IPS-15b (cell line): ENCODE results near the gene E2F2.

Experiments used
- H3K27me3 ChIP-seq: one replicate; pipeline ENCODE4 v1.6.1; 2013; ENCODE audit warnings: low read length; ENCODE audit not compliant: control insufficient read depth, insufficient read depth
- H3K36me3 ChIP-seq: one replicate; pipeline ENCODE4 v1.6.1; 2013; ENCODE audit warnings: low read length; ENCODE audit not compliant: control insufficient read depth, insufficient read depth
- H3K4me1 ChIP-seq: one replicate; pipeline ENCODE4 v1.6.1; 2013; ENCODE audit warnings: mild to moderate bottlenecking, low read length; ENCODE audit not compliant: control insufficient read depth, insufficient read depth
- H3K4me3 ChIP-seq: one replicate; pipeline ENCODE4 v1.5.1; 2013; ENCODE audit warnings: low read depth, low read length
- H3K9ac ChIP-seq: one replicate; pipeline ENCODE4 v1.6.1; 2013; ENCODE audit warnings: low read depth, mild to moderate bottlenecking, low read length
- H3K9me3 ChIP-seq: one replicate; pipeline ENCODE4 v1.6.1; 2013; ENCODE audit warnings: mild to moderate bottlenecking, low read length; ENCODE audit not compliant: control insufficient read depth, insufficient read depth

E2F2 gene

DNA sequence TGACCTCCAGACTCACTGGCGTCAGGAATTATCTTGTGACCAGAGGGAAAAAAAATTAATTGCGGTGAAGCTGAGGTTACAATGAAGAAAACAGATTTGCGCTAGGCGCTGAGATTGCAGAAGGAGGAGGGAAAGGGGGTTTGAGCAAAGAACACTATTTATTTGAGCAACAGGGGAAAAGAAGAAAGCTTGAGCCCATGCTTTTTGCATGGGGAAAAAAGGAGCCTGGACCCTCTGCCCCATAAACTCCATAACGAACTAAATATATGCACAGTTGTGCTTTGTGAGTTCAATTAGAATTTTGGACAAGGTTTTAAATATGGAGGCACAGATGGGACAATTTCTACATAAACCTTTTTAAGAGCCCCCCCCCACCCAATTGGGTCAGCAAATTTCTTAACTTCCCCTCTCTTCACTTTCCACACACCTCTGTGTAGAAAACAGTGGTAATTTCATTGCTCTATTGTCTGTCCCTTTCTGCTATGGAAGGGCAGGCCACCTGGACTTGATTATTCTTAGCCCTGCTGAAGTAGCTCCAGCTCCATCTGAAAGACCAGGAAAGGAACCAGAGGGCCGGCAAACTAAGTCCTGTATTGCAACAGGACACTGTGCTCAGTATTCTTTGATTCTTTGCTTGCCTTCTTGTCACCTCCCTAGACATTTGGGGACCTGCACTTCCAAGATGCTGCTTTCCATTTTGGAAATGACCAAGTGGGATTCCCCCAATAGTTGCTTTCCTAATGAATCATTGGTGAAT is 29.1 kb upstream of the E2F2 start:
- H3K9me3 ChIP-seq, result no peaks in the 10 kb centered on the region
- peak overlapping the region; percentile 28 for H3K9ac ChIP-seq
- no peaks in the 10 kb centered on the region for H3K36me3 ChIP-seq
- peak overlapping the region; percentile 65 for H3K4me3 ChIP-seq
- peaks cover 44% of the 10 kb centered on the region for H3K27me3 ChIP-seq
- H3K4me1 ChIP-seq, result peaks cover 41% of the 10 kb centered on the region

DNA sequence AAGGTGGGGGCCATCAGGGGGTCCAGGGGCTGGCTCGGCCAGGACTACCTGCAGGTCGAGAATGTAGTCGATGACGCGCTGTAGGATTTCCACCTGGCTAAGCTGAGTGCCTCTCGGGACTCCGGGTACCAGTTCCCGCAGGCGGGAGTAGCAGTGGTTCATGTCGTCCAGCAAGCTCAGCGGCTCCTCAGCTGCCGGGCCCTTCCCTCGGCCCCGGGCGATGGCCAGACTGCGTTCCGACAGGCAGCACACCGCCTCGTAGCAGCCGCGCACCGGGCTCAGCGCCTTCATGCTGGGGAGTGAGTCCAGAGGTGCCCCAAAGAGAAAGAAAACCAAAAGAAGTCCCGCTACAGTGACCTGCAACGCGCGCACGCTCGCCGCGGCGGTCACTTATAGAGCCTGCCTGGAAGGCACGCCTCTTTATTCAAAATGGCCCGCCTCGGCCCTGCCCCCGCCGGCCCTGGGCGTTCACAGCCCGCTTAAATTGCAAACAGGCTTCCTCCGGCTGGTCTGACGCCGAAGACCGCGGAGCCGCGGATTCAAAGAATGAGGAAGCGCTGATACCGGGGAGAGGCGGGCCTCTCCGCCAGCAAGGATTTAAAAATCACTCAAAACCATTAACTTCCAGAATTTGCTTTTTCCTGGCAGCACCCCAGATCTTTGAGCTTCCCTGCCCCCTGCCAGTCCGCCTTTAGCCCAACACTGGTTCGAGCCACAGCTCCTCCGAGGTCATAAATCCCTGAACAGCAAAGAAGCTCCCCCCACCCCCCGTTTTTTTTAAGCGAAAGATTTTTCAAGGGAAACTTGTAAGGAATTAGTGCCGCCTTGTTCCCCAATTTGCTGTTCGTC is 28.3 kb upstream of the E2F2 start, which contains the start of gene ID3:
Gene ID3 (minus strand): TSS at position 366 of the 849 bp plus-strand sequence. CDS start 75 bp downstream, at position 291.
- Histone ChIP-seq H3K9ac (peak within 1 kb of the TSS; percentile 81), H3K4me1 (peaks cover 41% of the 10 kb centered on the region)

DNA sequence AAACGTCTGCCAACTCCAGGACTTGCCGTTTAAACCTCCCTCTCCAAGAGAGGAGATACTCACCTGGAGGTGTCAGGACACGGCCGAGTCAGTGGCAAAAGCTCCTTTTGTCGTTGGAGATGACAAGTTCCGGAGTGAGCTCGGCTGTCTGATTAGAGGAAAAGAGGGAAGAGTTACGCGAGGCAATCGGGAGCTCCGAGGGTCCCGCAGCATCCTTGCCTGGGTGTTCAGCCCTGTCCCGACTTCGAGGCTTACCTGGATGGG is 27.8 kb upstream of the E2F2 start:
- Histone ChIP-seq H3K36me3 (no peaks in the 10 kb centered on the region), H3K4me1 (peaks cover 41% of the 10 kb centered on the region), H3K9me3 (no peaks in the 10 kb centered on the region), H3K27me3 (peaks cover 48% of the 10 kb centered on the region), H3K4me3 (peak overlapping the region; percentile 63), H3K9ac (peak overlapping the region; percentile 81)

More for the DNA sequence above, 28.3 kb upstream of the E2F2 start, which contains the start of gene ID3:
- Histone ChIP-seq H3K27me3 (peaks cover 44% of the 10 kb centered on the region), H3K4me3 (peak within 1 kb of the TSS; percentile 65), H3K36me3 (no peaks in the 10 kb centered on the region), H3K9me3 (no peaks in the 10 kb centered on the region)

DNA sequence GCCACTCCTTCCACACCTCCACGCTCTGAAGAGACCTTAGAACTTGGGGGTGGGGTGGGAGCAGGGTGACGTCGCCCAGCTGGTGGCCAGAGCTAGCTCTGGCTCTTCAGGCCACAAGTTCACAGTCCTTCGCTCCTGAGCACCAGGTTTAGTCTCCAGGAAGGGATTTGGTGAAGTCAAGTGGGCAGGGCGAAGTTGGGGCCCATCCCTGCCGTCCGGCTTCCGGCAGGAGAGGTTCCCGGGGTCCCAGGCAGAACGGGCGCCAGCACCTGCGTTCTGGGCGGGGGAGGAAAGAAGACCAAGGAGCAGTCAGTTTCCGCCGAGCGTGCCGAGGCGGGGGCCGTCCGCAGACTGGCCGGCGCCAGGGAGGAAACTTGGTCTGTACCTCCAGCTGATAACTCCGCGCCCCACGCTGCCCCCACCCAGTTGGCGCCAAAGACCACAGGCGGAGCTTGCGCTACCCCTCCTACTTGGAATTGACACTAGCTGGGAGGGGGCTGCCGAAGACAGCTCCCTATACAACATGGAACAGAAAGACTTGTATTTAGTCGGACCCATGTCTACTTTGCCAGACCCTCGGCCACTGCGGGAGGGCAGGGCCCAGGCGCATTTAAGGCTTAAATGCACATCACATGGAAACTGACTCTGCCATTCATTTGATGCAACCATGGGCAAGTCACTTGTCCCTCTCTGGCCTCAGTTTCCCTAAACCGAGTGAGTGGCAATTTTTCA is 27.3 kb upstream of the E2F2 start:
- peak overlapping the region; percentile 63 for H3K4me3 ChIP-seq
- peaks cover 41% of the 10 kb centered on the region for H3K4me1 ChIP-seq
- no peaks in the 10 kb centered on the region for H3K9me3 ChIP-seq
- peaks cover 49% of the 10 kb centered on the region for H3K27me3 ChIP-seq
- H3K9ac ChIP-seq, result peak overlapping the region; percentile 81
- H3K36me3 ChIP-seq, result no peaks in the 10 kb centered on the region

DNA sequence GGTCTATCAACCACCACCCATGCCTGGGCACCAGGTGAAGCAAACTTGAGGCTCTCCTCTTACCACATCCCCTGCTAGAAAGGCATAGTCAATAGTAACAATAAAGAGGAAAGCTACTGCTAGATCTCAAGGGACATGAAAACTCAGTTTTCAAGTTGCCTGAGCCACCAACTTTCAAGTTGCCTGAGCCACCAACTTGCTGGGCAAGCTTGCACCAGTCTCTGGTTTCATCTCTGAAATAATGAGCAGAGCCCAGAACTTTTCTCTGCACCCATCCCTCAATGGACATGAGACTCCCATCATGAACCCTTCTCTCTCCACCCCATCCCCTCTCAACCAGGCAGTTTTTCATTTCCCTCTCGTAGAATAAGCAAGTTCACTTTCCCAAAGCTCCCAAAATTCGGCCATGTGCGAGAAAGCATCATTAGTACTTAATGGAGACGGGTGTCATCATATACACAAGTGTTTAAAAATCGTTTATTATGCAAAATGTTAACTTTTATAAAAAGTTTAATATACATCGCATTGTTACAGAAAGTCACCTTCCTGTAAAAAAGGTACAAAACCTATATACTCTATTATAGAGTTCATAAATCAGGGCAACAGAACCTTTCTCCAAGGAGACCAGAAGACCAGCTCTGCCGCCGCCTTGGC is 26.6 kb upstream of the E2F2 start:
- H3K4me1 ChIP-seq, result peaks cover 41% of the 10 kb centered on the region
- peak overlapping the region; percentile 63 for H3K4me3 ChIP-seq
- no peaks in the 10 kb centered on the region for H3K9me3 ChIP-seq
- no peaks in the 10 kb centered on the region for H3K36me3 ChIP-seq
- peaks cover 53% of the 10 kb centered on the region for H3K27me3 ChIP-seq
- peak overlapping the region; percentile 19 for H3K9ac ChIP-seq

DNA sequence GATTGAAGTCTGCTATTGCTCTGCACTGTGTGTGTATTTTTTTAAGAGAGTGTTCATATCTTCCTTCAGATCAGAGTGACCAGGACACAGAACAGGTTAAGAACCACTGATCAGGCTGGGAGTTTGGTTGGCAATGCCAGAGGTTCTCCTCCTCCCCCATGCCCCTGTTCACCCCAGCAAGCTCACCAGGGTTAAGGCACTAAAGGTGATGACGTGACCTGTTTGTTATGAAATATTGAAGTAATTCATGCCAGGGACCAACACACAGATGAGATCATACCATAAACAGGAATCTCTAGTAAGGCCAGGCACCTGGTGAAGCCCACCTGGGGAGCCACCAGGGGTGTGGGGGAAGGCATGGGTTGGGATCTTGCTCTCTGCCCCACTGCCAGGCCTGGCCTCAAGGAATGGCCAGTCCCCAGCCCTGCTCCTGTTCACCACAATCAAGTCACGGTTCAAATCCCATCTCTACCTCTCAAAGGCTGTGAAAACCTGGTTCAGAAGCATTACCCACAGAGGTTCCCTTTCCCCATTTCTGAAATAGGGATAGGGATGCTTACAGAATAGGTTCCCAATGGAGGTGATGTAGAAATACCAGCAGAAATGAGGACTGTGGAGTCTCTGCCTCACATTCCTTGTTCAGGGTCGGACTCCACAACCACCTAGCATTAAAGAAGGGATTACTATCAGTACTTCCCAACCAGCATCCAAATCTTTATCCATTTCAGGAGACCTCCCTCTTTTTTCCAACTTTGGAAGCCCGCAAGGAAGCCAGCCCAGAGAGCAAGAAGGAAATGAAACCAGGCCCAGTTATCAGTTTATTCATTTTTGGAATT is 25.8 kb upstream of the E2F2 start:
- Histone ChIP-seq H3K36me3 (no peaks in the 10 kb centered on the region), H3K4me1 (peaks cover 39% of the 10 kb centered on the region), H3K9me3 (no peaks in the 10 kb centered on the region), H3K9ac (peak overlapping the region; percentile 0), H3K4me3 (peak overlapping the region; percentile 63), H3K27me3 (peaks cover 53% of the 10 kb centered on the region)

DNA sequence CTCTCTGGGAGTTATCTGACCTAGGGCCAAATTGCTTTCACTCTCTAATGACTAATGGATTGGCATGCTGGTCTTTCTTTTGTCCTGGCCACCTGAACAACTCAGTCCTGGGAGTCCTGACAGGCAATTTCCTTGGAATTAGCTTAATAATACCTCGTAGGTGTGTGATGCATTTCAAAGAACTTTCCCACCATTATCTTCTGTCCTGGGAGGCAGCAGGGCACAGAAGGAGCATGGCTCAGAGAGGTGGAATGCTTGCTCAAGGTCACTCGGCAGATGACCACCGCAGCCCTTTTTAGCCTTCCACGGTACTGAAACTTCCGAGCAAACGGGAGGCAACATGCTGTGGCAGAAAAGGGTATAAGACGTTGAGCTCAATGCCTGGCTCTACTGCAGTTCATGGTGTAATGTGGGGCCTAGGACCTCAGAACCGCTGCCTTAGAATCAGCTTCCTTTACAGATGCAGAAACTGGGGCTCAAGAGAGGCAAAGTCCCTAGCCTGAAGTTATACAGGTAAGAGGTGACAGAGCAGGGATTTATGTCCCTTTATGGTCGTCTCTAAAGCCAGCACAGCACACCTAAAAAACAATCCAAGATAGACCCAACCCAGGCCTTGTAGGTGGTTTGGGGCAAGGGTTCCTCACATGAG is 25.1 kb upstream of the E2F2 start:
- Histone ChIP-seq H3K36me3 (no peaks in the 10 kb centered on the region), H3K4me1 (peaks cover 32% of the 10 kb centered on the region), H3K9ac (peak overlapping the region; percentile 0), H3K27me3 (peaks cover 51% of the 10 kb centered on the region), H3K9me3 (no peaks in the 10 kb centered on the region), H3K4me3 (peak overlapping the region; percentile 63)

DNA sequence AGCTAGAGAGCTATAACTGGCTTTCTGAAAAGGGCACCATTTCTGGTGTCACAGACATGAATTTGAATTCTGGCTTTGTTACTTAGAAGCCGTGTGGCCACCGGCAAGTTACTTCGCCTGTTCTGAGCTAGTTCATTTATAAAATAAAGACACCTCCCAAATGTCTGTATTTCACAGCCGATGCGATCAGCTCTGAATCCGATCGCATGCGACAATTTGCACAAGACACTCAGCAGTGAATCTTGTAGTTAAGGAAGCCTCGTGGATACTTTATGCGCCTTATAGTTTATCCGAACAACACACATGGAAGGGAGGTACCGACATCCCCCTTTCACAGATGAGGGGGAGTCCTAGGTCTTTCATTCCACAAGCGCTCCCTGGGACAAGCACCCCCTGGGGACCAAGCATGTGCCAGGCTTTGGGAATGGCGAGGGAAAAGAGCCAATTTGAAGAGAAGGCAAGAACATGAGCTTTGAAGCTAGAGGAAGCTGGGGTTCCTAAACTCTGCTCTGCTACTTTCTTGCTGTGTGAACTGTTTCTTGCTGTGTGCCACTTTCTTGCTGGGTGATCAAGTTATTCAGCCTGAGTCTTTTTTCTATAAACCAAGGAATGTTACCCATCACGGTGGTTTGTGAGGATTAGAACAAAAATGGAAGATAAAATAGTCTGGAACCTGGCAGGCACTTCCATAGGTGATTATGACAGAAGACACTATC is 24.4 kb upstream of the E2F2 start:
- H3K4me1 ChIP-seq, result peaks cover 26% of the 10 kb centered on the region
- no peaks in the 10 kb centered on the region for H3K9me3 ChIP-seq
- no peaks in the 10 kb centered on the region for H3K36me3 ChIP-seq
- peak overlapping the region; percentile 50 for H3K4me3 ChIP-seq
- peaks cover 48% of the 10 kb centered on the region for H3K27me3 ChIP-seq
- H3K9ac ChIP-seq, result peak overlapping the region; percentile 47

DNA sequence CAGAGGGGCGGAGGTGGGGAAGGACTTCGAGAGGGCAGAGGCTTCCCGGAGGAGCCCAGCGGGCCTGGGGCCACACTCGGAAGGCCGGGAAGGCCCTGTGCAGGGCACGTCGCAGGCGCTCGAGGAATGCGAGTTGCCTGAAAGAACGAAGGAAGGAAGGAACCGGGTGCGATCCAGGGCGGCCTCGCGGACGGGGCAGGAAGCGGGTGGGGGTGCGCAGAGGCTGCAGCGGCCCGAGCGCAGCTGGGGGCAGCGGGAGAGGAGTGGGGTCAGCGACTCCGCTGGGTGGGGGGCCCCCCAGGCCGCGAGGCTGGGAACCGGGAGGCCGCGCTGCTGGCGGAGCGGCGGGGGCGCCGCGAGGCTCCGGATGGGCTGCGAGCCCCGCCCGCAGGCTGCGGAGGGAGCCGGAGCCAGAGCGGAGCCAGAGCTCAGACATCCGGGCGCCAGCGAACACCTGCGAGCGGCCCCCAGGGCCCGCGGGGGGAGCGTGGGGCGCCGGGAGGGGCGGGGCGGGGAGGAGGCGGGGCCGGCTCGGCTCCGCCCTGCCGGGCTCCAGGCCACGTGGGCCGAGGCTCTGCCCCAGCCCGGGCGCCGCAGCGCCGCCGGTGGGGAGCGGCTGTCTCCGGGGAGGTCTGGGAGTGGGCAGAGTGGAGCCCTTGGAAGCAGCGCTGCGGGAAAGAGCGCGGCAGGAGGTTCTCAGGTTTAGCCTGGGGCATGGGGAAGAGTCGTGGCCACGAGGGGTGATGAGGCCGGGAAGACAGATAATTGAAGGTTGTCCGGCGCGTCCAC is 23.6 kb upstream of the E2F2 start:
- H3K36me3 ChIP-seq, result no peaks in the 10 kb centered on the region
- peak overlapping the region; percentile 85 for H3K9ac ChIP-seq
- peaks cover 44% of the 10 kb centered on the region for H3K27me3 ChIP-seq
- H3K4me1 ChIP-seq, result peaks cover 25% of the 10 kb centered on the region
- peak overlapping the region; percentile 66 for H3K4me3 ChIP-seq
- no peaks in the 10 kb centered on the region for H3K9me3 ChIP-seq
